Fibroblast of lung (primary cell): ENCODE results near the gene TTC38. TPM values are rescaled to one million over a fixed set of nuclear protein-coding genes. Genes with fewer than 3 reads are reported as not detected.
A peak's percentile ranks its signal among the peaks of the same experiment; 100 is the strongest.

ENCODE experiments used
- DNase-seq, 2 donors: peaks; one replicate each; pipeline versions ENCODE4 v3.0.0 to v3.0.0-alpha.2; 2010; ENCODE audit warnings: low read depth in 2 of 2
- H2AFZ ChIP-seq: 2 replicates; pipeline ENCODE4 v1.5.1; 2012; ENCODE audit warnings: low read length, control low read depth, inconsistent platforms
- H3K27ac ChIP-seq: 2 replicates; pipeline ENCODE4 v1.5.1; 2011; ENCODE audit warnings: low read length, control low read depth; ENCODE audit not compliant: insufficient read depth
- H3K27me3 ChIP-seq: 2 replicates; pipeline ENCODE4 v1.5.1; 2011; ENCODE audit warnings: mild to moderate bottlenecking, low read length; ENCODE audit not compliant: control insufficient read depth, insufficient read depth
- H3K36me3 ChIP-seq: 2 replicates; pipeline ENCODE4 v1.5.1; 2011; ENCODE audit warnings: low read length; ENCODE audit not compliant: control insufficient read depth, insufficient read depth
- H3K4me1 ChIP-seq: 2 replicates; pipeline ENCODE4 v1.5.1; 2011; ENCODE audit warnings: low read length; ENCODE audit not compliant: control insufficient read depth, insufficient read depth; ENCODE audit errors: extremely low read depth
- H3K4me2 ChIP-seq: 2 replicates; pipeline ENCODE4 v1.5.1; 2011; ENCODE audit warnings: low read length, control low read depth; ENCODE audit not compliant: insufficient read depth; ENCODE audit errors: extremely low read depth
- H3K4me3 ChIP-seq, 4 experiments: fragments of 200-600 bp in 1 of 4; sonication (generic) in 1 of 4; replicated peaks in 1 of 4; 2 replicates each; pipeline ENCODE4 v1.5.1; 2011 to 2016; ENCODE audit warnings: low read length in 4 of 4, low read depth in 3 of 4, mild to moderate bottlenecking in 3 of 4, control low read depth in 2 of 4, inconsistent platforms in 1 of 4, mixed read lengths in 1 of 4; ENCODE audit not compliant: insufficient read depth in 1 of 4; ENCODE audit errors: control extremely low read depth in 1 of 4
- H3K79me2 ChIP-seq: 2 replicates; pipeline ENCODE4 v1.5.1; 2012; ENCODE audit warnings: mild to moderate bottlenecking, low read length, inconsistent platforms; ENCODE audit not compliant: control insufficient read depth, insufficient read depth
- H3K9ac ChIP-seq: 2 replicates; pipeline ENCODE4 v1.5.1; 2011; ENCODE audit warnings: mild to moderate bottlenecking, low read length, control low read depth; ENCODE audit not compliant: insufficient read depth
- H3K9me3 ChIP-seq: 2 replicates; pipeline ENCODE4 v1.5.1; 2012; ENCODE audit warnings: low read depth, low read length; ENCODE audit not compliant: control insufficient read depth, insufficient read depth
- H4K20me1 ChIP-seq: 2 replicates; pipeline ENCODE4 v1.5.1; 2011; ENCODE audit warnings: low read length; ENCODE audit not compliant: control insufficient read depth, insufficient read depth; ENCODE audit errors: extremely low read depth
- CTCF ChIP-seq, 2 donors: IDR thresholded peaks in 1 of 2; conservative IDR thresholded peaks in 1 of 2; 1 replicate in 1 of 2; 2 replicates in 1 of 2; pipeline ENCODE4 v1.5.1; 2011 to 2012; ENCODE audit warnings: low read length in 2 of 2, control low read depth in 1 of 2, inconsistent platforms in 1 of 2, low read depth in 1 of 2, mild to moderate bottlenecking in 1 of 2
- EZH2 ChIP-seq: IDR thresholded peaks from 2 replicates; pipeline ENCODE4 v1.5.1; 2012; ENCODE audit warnings: low read length, control low read depth, mild to moderate bottlenecking; ENCODE audit errors: missing control alignments
- polyA plus RNA-seq, 2 donors: library from polyadenylated mRNA; depleted of rRNA in 1 of 2; stranded (reverse) in 1 of 2; unstranded in 1 of 2; fragments of >200 nt; gene quantifications; 2 replicates each; pipeline ENCODE4 v1.2.1, GENCODE V29; 2011 to 2012; ENCODE audit warnings: missing spikeins in 1 of 2
- total RNA-seq: library from RNA; depleted of rRNA; stranded (reverse); fragments of >200 nt; gene quantifications from 2 replicates; pipeline ENCODE4 v1.2.1, GENCODE V29; 2014

Gene TTC38
- total and polyA plus RNA-seq, 2 donors (not counting 1 experiment from before 2014, with no cell fraction given), result 17.6 to 27.6 TPM

DNA sequence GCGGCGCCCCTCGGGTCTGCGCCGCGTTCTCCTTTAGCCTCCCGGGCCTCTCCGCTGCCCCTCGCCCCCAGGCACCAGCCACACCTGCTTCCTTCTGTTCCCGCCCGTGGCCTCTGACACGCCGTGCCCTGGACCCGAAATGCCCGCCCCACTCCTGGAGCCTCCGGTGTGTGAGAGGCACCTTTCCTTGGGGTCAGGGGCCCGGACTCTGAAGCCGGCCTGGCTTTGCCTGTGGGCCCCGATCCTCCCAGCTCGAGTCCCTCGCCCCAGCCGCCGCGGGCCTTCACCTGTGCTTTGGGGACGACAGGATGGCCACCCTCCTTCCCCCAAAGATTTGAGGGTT, 17.1 kb upstream of the TTC38 start:
- no peaks in the 10 kb centered on the region for H3K79me2 ChIP-seq
- no peak overlapping the region for H3K27ac ChIP-seq
- peak overlapping the region; percentile 44 for H3K4me2 ChIP-seq
- H4K20me1 ChIP-seq, result no peaks in the 10 kb centered on the region
- H3K27me3 ChIP-seq, result no peaks in the 10 kb centered on the region
- no peaks in the 10 kb centered on the region for H3K9me3 ChIP-seq
- peak overlapping the region; percentile 77 for H3K9ac ChIP-seq
- peak overlapping the region; percentile 61 for H2AFZ ChIP-seq
- peak overlapping the region; percentile 63 to 94 (median 86) for H3K4me3 ChIP-seq
- H3K36me3 ChIP-seq, result no peaks in the 10 kb centered on the region
- no peaks in the 10 kb centered on the region for H3K4me1 ChIP-seq
- DNase-seq, result no peak
- no peak for TF ChIP-seq CTCF (conservative IDR thresholded peaks at IDR 0.05 in 1 of 2, IDR thresholded peaks at IDR 0.05 in 1 of 2; ENCODE audit: low read depth in 1 of 2, low read length in 2 of 2)
- TF ChIP-seq EZH2, result no peak

- H2AFZ ChIP-seq, result no peak overlapping the region
- no peak overlapping the region for H3K9ac ChIP-seq
Measured at GRCh38 chr22:46251266-46251665, 16.5 kb upstream of the TTC38 start.

GRCh38 chr22:46251816-46252380, 15.9 kb upstream of the TTC38 start:
- no peak overlapping the region for H3K4me2 ChIP-seq
- no peak overlapping the region for H3K4me3 ChIP-seq
- DNase-seq, result no peak
- no peak for TF ChIP-seq CTCF (conservative IDR thresholded peaks at IDR 0.05 in 1 of 2, IDR thresholded peaks at IDR 0.05 in 1 of 2; ENCODE audit: low read depth in 1 of 2, low read length in 2 of 2)
- TF ChIP-seq EZH2, result no peak
- H3K9ac ChIP-seq, result no peak overlapping the region
- no peaks in the 10 kb centered on the region for H3K9me3 ChIP-seq
- H3K79me2 ChIP-seq, result no peaks in the 10 kb centered on the region
- no peaks in the 10 kb centered on the region for H4K20me1 ChIP-seq
- no peaks in the 10 kb centered on the region for H3K27me3 ChIP-seq
- no peak overlapping the region for H2AFZ ChIP-seq
- no peak overlapping the region for H3K27ac ChIP-seq
- no peaks in the 10 kb centered on the region for H3K4me1 ChIP-seq
- no peaks in the 10 kb centered on the region for H3K36me3 ChIP-seq

More at GRCh38 chr22:46251266-46251665, 16.5 kb upstream of the TTC38 start:
- H3K9me3 ChIP-seq, result no peaks in the 10 kb centered on the region
- peak overlapping the region; percentile 44 for H3K4me2 ChIP-seq
- no peak for DNase-seq
- H4K20me1 ChIP-seq, result no peaks in the 10 kb centered on the region
- peak overlapping the region; percentile 63 to 94 (median 86) for H3K4me3 ChIP-seq
- no peaks in the 10 kb centered on the region for H3K27me3 ChIP-seq
- H3K36me3 ChIP-seq, result no peaks in the 10 kb centered on the region
- H3K79me2 ChIP-seq, result no peaks in the 10 kb centered on the region
- TF ChIP-seq CTCF (conservative IDR thresholded peaks at IDR 0.05 in 1 of 2, IDR thresholded peaks at IDR 0.05 in 1 of 2; ENCODE audit: low read depth in 1 of 2, low read length in 2 of 2), result no peak
- TF ChIP-seq EZH2, result no peak
- H3K27ac ChIP-seq, result no peak overlapping the region
- no peaks in the 10 kb centered on the region for H3K4me1 ChIP-seq
